NK-92 (cell line): ENCODE data around the gene NCKIPSD.

Source experiments
- DNase-seq: peaks from one replicate; lab custom pipeline; 2025; ENCODE audit not compliant: unreplicated experiment; lab: John Stamatoyannopoulos, UW

The NCKIPSD gene

DNA sequence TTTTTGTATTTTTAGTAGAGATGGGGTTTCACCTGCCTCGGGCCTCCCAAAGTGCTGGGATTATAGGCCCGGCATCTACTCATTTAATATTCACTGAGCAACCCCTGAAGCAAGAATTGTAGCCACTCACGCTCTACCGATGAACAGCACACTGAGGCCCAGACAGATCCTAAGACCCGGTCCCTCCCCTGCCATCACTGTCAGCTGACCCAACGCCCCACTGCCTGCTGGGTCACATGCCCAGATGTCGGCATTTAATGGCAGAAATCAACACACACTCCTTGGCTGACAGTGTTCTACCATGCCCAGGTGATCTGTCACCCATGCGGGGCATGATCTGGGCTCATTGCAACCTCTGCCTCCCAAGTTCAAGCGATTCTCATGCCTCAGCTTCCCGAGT lies 60.9 kb downstream of the NCKIPSD start:
- DNase-seq: no peak

- DNase-seq: no peak
Observed at GRCh38 chr3:48623851-48624547, 61.7 kb downstream of the NCKIPSD start.
